Tibial nerve (tissue), 4 donors: ENCODE results near the gene UQCR11. TPM values are rescaled to one million over a fixed set of nuclear protein-coding genes. Genes with fewer than 3 reads are reported as not detected.

Source experiments
- DNase-seq, 2 donors: peaks; one replicate each; pipeline ENCODE4 v3.0.0-alpha.2; 2019; ENCODE audit warnings: low spot score in 2 of 2
- H3K27ac ChIP-seq, 4 donors: fragments of 200-600 bp; sonication (generic) in 3 of 4; one replicate each; pipeline ENCODE4 v1.5.1; 2017 to 2019; ENCODE audit warnings: mild to moderate bottlenecking in 1 of 4
- H3K27me3 ChIP-seq, 2 donors: fragments of 200-600 bp; sonication (generic) in 1 of 2; one replicate each; pipeline versions ENCODE4 v1.5.1 to v1.6.0; 2017 to 2019
- H3K36me3 ChIP-seq, 3 donors: fragments of 200-600 bp; sonication (generic); one replicate each; pipeline ENCODE4 v1.5.1; 2018 to 2019
- H3K4me1 ChIP-seq, 4 donors: fragments of 200-600 bp; sonication (generic) in 3 of 4; one replicate each; pipeline ENCODE4 v1.5.1; 2017 to 2019
- H3K4me3 ChIP-seq, 4 donors: fragments of 200-600 bp; sonication (generic) in 3 of 4; one replicate each; pipeline ENCODE4 v1.5.1; 2017 to 2019; ENCODE audit warnings: mild to moderate bottlenecking in 1 of 4, moderate library complexity in 1 of 4
- H3K9me3 ChIP-seq, 4 donors: fragments of 200-600 bp; sonication (generic) in 3 of 4; one replicate each; pipeline ENCODE4 v1.5.1; 2017 to 2019
- CTCF ChIP-seq, 5 experiments: fragments of 200-600 bp in 3 of 5; fragments of 450-650 bp in 2 of 5; sonication (generic) in 3 of 5; IDR thresholded peaks; one replicate each; pipeline ENCODE4 v1.5.1; 2016 to 2019; ENCODE audit warnings: antibody characterized with exemption in 5 of 5, mild to moderate bottlenecking in 3 of 5, moderate library complexity in 2 of 5
- EP300 ChIP-seq, 2 donors: sonication (generic); formaldehyde crosslinking; IDR thresholded peaks; one replicate each; pipeline ENCODE4 v1.6.1; 2017; ENCODE audit warnings: antibody characterized with exemption in 2 of 2, mild to moderate bottlenecking in 1 of 2
- POLR2A ChIP-seq, 2 donors: fragments of 450-650 bp; IDR thresholded peaks; one replicate each; pipeline ENCODE4 v1.6.1; 2017; ENCODE audit warnings: antibody characterized with exemption in 2 of 2, mild to moderate bottlenecking in 2 of 2, moderate library complexity in 2 of 2
- WGBS, 2 donors: methylation state at CpG; one replicate each; pipeline ENCODE4 v1.1.5; 2018; 5-methylcytosine and 5-hydroxymethylcytosine counted together
- total RNA-seq, 4 donors: library from RNA; depleted of rRNA; stranded (reverse); fragments of >200 nt; gene quantifications; one replicate each; pipeline ENCODE4 v1.1.0, GENCODE V29; 2016

Gene UQCR11
- total RNA-seq, 4 donors from 2014 or later, result 58.8 to 95.7 (median 66.0) TPM

DNA sequence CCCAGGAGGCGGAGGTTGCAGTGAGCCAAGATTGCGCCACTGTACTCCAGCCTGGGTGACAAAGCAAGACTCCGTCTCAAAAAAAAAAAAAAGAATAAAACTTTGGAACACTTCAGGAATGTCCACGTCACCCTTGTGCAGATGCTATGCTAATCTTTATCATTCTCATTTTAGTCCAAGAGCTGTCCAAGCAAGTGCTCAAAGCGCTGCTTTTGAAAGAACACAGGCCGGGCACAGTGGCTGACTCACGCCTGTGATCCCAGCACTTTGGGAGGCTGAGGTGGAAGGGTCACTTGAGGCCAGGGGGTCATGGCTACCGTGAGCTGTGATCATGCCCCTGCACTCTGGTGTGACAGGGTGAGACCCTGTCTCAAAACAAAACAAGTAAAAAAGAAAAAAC is 11.1 kb upstream of the UQCR11 start:
- H3K27me3 ChIP-seq, result no peaks in the 10 kb centered on the region
- no peak overlapping the region for H3K27ac ChIP-seq
- DNase-seq, result no peak
- H3K36me3 ChIP-seq, result peaks cover 2 to 100% (median 9%) of the 10 kb centered on the region in 3 donors
- no peak for TF ChIP-seq CTCF (IDR thresholded peaks at IDR 0.05)
- no peak for TF ChIP-seq EP300 (IDR thresholded peaks at IDR 0.05)
- TF ChIP-seq POLR2A (IDR thresholded peaks at IDR 0.05), result no peak
- no peak overlapping the region for H3K4me3 ChIP-seq
- H3K4me1 ChIP-seq, result no peaks in the 10 kb centered on the region
- no peaks in the 10 kb centered on the region for H3K9me3 ChIP-seq
- WGBS, 2 donors, result 71 to 74% methylated on average over 8 of the region's 8 CpGs

- 86 to 89% methylated on average over 40 to 41 of the region's 41 CpGs for WGBS, 2 donors
- DNase-seq, result no peak
- no peak overlapping the region for H3K27ac ChIP-seq
- no peaks in the 10 kb centered on the region for H3K4me1 ChIP-seq
- no peaks in the 10 kb centered on the region for H3K27me3 ChIP-seq
- TF ChIP-seq CTCF (IDR thresholded peaks at IDR 0.05) (no peak), EP300 (IDR thresholded peaks at IDR 0.05) (no peak), POLR2A (IDR thresholded peaks at IDR 0.05) (no peak)
- H3K9me3 ChIP-seq, result no peaks in the 10 kb centered on the region
- H3K4me3 ChIP-seq, result no peak overlapping the region
- peaks cover 7 to 100% (median 12%) of the 10 kb centered on the region in 3 donors for H3K36me3 ChIP-seq
Measured at GRCh38 chr19:1615156-1615765, 10.0 kb upstream of the UQCR11 start.

DNA sequence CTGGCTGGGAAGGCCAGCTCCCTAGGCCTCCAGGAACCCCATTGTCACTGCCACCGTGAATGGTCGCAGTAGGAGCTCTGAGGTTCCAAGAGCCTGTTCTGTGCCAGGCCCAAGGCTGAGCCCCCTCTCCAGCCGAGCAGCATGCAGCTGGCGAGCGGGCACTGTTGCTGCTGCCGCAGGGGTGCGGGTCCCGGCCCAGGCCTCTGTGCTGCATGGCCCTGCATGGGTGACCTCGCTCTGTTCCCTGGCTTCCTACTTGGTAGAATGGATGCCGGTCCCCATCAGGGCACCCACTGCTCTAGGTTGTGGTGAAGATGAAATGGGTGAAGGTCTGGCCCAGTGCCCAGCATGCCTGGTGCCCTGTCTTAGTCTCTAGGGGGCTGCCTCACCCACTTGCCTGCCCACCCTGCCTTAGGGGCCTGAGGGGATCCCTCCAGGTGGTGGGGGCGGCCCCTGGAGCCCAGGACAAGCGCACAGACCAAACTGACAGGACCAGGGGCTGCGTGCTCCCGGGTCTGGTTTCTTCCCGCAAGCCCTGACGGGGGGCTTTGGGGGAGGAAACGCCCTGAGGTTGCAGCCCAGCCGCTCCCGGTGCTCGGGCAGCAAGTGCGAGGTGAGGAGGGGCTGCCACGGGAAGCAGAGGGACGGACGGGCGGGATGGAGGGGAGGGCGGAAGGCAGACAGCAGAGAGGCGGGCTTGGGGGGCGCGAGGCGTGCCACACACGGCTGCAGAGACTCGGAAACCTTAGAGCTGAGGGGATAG is 8.7 kb upstream of the UQCR11 start:
- Histone ChIP-seq H3K27me3 (no peaks in the 10 kb centered on the region), H3K4me1 (no peaks in the 10 kb centered on the region), H3K36me3 (peaks cover 7 to 96% (median 12%) of the 10 kb centered on the region in 3 donors), H3K27ac (no peak overlapping the region), H3K4me3 (no peak overlapping the region), H3K9me3 (no peaks in the 10 kb centered on the region)
- WGBS, 2 donors, result 87 to 89% methylated on average over 29 to 30 of the region's 32 CpGs
- no peak for DNase-seq
- TF ChIP-seq CTCF (IDR thresholded peaks at IDR 0.05) (no peak), POLR2A (IDR thresholded peaks at IDR 0.05) (no peak), EP300 (IDR thresholded peaks at IDR 0.05) (no peak)

DNA sequence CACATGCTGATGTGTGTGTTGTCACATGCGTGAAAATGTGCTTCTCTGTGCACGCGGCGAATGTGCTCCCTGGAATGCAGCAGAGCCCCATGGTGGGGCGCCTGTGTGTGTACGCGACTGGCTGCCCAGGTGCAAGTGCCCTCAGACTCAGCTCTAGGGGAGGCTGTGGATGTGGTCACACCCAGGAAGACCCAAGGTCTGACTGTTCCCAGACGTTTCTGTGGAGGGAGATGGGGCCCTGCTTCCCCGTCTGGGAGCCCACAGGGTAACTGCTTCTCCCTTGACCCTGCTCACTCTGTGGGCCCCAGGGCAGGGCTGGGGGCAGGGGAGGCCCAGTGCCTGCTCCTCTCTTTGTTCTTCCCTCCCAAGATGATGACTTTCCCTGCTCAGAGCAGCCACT is 7.9 kb upstream of the UQCR11 start:
- WGBS, 2 donors, result 81 to 90% methylated on average over 4 to 9 of the region's 9 CpGs
- peaks cover 7 to 88% (median 12%) of the 10 kb centered on the region in 3 donors for H3K36me3 ChIP-seq
- no peak for DNase-seq
- no peaks in the 10 kb centered on the region for H3K9me3 ChIP-seq
- TF ChIP-seq EP300 (IDR thresholded peaks at IDR 0.05) (no peak), CTCF (IDR thresholded peaks at IDR 0.05) (no peak), POLR2A (IDR thresholded peaks at IDR 0.05) (no peak)
- H3K4me3 ChIP-seq, result no peak overlapping the region
- no peaks in the 10 kb centered on the region for H3K27me3 ChIP-seq
- no peak overlapping the region for H3K27ac ChIP-seq
- H3K4me1 ChIP-seq, result no peaks in the 10 kb centered on the region
